ENCODE results near the gene SLC16A10.
"Not testable (repeated sequence)": the region's sequence is repeated elsewhere in the genome, so short reads cannot be mapped to it uniquely, and the experiment has no call there.

SLC16A10 gene

DNA sequence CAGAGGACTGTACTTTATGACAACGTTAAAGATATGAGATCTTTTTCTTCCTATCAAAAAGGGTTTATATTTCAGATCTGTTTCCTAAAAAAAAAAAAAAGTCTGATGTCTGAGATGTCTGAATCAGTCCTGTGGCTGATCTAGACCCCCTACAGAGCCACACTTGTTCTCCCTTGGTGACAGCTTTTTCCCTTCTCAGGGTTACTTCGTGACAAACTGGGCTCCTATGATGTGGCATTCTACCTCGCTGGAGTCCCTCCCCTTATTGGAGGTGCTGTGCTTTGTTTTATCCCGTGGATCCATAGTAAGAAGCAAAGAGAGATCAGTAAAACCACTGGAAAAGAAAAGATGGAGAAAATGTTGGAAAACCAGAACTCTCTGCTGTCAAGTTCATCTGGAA lies 134.5 kb downstream of the SLC16A10 start:
- no peak for DNase-seq

DNA sequence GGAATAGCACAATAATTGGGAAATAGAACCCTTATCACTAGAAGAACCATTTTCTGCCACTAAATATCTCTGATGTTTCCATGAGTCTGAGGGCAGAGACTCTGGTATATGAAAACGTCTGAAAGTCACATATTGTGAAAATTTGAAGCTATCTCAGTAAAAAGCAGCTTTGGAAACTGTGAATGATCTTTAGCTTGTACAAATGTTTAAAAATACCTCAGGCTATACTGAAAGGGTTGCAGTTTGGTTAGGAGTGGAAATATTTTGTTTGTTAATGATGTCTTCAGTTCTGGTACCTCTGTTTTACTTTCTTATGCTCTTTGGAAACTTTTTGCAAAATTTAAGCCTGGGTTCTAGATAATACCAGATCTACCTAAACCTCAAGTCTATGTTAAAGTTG lies 135.0 kb downstream of the SLC16A10 start:
- no peak for DNase-seq

DNA sequence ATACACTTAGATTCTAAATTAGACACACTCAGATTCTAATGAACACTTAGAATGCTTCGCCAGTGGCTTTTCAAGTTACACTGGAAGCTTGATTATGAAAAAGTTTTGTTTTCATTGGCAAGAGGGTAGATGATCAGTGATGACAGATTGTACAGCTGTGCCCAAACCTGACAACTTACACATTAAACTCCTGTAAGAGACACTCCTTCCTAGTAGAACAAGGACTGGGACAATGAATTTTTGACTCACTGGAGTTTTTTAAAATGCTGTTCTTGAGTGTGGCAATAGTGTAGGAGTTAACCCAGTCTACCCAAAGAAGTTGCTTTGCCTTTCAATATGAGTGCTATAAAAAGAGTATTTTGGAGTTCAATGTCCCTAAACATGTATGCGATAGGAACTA lies 140.8 kb downstream of the SLC16A10 start:
- DNase-seq, result no peak

DNA sequence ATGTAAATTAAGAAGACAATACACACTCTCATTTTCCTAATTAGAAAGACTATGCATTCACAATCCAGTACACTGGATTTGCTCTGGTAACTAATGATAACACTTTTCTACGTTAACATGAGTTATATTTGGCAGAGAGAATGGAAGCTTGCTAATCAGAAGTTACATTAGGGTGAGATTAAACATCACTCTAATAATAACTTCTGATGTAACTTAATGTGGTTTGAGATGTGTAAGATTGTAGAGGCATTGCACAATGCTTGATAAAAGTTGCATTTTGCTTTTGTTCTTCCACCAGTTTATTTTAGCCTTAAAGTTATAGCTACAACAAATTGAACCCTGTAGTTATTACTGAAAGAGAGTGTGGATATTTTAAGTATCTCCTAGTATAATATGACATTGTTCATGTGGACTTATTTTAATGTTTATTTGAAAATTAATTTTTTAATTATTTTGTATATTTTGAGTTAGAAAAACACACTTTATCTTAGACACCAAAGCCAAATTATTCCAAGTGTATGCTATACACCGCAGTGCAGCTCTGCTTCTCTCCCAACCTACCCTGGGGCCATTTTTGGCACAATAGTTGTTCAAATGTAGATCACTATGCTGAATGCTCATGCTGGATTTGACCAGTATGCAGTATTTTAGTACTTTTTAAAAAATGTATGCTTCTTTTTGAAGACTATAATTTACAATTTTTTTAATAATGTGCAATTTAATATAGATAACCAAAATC lies 143.2 kb downstream of the SLC16A10 start:
- no peak for DNase-seq

DNA sequence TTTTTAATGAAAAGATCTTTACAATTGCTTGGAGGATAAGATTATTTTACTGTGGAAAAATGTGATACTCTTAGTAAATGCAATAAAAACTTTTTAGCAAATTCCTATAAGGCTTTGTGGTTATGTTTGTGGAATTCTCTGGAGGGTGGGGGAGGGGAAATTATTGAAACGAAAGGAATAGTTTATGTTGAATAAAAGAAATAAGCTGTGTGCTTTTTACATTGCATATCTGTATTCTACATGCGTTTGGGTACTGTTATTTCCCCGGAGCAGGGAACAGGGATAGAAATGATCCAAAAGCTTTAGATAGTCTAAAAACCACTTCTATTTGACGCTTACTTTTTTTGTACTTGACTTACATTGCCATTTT lies 143.8 kb downstream of the SLC16A10 start:
- DNase-seq, result no peak

DNA sequence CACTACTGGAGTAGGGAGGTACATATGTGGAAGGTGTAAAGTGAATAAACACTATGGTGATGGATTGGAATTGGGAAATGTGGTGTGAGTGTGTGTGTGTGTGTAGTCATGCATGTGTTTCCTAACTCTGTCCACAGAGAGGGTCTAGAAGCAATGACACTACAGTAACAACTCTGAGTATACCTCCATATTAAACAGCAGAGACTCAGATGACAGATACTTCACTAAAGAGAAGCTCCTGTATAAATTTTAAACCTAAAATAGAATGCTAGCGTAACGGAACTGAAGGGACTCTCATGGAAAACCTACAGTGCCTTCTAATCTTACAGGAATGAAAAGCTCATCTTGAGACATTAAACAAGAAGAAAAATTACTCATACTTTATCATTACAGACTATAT lies 150.5 kb downstream of the SLC16A10 start:
- DNase-seq, result no peak

DNA sequence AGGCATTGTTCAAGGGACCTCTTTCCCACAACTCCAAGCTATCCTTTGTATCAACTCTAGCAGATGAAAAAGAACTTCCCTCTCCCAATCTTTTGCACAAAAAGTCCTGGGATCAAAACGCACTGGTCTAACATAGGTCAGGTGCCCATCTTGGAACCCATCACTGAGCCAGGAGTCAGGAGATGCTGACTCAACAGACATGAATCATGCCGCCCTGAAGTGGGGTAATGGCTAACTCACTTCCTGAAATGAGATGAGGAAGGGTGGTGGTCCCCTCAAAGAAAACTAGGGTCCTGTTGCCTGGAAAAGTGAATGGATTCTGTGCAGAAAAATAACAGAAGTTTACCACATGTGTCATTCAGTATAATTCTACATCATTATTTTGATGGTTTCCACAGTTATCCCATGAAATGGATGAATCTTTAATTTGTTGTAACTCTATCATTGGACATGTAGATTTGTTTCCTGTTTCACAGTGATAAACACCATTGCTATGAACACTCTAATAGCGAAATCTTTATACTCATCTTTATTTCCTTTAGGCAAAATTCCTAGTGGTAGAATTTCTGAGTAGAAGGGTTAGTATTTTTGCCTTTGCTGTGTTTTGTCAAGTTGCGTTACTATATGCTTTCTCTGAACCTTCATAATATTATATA lies 151.3 kb downstream of the SLC16A10 start:
- no peak for DNase-seq

DNA sequence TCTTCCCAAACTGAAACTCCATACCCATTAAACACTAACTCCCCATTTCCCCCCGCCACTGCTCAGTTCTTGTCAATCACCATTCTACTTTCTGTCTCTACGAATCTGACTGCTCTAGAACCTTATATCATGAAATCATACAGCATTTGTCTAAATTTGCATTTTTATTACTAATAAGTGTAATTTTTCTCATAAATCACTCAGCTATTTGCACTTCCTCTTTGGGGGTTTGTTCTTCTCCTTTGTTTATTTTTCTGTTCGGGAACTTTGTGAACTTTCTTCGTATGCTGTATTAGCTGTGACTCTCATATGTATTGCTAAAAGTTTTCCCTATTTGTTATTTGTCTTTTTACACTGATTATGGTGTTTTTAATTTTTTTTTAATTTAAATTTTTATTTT lies 152.2 kb downstream of the SLC16A10 start:
- DNase-seq, result no peak

DNA sequence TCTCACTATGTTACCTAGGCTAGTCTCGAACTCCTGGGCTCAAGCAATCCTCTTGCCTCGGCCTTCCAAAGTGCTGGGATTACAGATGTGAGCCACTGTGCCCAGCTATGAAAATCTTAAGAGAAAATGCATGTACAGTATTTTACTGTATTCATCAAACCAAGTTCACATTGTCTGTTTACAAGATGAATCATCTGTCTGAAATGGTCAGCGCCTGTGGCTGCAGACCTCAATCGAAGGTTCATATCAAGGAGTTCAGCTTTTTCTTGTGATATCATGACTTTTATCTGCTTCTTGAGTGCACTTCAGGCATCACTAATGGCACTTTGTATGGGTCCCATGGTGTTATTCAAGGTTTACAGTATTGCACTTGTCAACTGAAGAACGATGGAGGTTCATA lies 155.1 kb downstream of the SLC16A10 start:
- no peak for DNase-seq

DNA sequence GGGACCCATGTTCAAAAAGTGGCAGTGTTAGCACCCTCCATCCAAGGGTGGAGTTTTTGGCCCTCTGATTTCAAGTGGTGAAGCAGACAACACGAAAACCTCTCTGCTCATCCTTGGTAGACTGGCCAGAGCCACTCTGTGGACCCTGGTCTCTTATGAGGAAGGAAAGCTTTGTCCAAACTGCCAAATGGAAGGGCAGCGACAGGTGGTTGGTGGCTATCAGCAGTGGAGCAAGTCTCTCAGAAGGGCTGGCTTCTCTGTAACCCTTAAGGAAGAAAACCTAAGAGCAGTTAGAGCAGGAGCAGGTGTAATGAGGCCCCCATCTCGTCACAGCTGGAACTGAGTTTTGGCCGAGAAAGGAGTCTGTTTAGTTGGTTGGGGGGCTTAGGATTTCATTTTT lies 155.8 kb downstream of the SLC16A10 start:
- DNase-seq, result no peak

DNA sequence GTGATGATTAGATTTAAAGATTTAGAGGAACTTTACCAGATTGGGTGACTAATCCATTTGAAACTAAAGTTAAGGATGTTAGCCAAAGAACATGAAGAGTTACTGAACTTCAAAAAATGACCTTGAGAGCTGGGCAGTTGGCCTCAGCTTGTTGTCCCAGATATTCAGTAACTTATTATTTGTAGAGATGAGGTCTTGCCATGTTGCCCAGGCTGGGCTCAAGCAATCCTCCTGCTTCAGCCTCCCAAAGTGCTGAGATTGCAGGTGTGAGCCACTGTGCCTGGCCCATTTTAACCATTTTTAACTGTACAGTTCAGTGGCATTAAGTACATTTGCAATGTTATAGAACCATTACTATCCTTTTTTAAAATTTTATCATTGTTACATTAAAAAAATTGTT lies 161.5 kb downstream of the SLC16A10 start:
- DNase-seq, result no peak

DNA sequence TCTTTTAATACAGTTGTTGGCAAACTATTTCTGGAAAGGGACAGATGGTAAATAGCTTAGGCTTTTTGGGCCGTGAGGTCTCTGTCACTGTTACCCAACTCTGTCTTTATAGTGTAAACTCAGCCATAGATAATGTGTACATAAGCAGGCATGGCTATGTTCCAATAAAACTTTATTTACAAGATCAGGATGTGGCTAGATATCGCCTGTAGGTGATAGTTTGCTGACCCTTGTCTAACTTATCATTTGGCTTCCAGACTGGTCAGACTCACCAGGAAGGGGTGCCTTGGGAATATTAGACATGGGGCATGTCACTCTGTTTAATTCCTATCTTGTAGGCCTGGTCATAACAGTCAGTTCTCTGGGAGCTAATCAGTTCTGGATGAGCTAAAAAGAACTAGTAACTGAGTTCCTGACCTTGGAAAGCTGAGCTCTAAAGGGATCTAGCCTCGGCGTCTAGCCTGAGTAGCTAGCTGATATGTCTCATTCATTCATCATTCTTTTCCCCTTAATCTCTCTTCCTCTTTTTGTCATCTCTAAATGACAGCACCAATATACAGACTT lies 163.6 kb downstream of the SLC16A10 start:
- DNase-seq, result no peak

DNA sequence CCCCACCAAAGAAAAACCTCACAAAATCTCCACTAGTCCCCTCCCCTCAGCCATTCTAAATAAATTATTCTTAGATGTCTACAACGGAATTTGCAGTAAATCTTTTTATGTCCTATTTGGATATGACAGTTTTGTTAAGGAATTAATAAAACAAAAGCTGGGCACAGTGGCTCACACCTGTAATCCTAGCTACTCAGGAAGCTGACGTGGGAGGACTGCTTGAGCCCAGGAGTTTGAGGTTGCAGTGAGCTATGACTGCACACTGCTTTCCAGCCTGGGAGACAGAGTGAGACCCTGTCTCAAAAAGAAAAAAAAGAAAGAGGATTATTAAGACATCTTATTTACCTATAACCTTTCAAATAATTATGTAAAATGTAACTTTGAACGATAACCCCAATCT lies 165.4 kb downstream of the SLC16A10 start:
- DNase-seq, result no peak

DNA sequence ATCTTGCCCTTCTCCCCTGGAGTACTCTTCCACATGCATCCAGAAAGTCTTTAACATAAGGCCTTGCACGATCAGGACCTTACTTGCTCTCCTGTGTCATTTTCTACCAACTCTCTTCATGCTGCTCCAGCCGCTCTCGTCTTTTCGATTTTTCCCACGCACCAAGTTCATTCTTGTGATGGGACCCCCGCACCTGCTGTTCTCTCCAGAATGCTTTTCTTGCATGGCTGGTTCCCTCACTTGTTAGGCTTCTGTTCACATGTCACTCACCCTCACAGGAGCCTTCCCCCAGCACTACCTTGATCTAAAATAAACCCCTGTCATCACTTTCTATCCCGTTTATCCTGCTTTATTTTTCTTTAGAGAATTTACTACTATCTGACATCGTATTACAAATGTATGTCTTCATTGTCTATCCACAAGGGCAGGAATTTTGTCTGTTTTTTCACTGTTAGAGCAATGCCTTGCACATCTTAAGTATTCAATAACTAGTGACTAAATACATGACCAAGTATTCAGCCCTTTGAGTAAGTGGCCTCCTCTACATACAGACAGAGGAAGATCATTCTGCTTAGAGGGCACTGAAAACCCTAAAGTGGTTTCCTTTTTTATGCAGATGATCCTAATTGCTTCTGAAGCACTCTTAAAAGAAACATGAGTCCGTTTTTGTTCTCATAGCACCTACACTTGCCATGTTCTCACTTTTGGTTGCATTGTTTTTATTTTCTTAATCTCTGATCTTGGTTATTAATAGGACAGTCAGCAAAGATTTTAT lies 166.9 kb downstream of the SLC16A10 start:
- no peak for DNase-seq

DNA sequence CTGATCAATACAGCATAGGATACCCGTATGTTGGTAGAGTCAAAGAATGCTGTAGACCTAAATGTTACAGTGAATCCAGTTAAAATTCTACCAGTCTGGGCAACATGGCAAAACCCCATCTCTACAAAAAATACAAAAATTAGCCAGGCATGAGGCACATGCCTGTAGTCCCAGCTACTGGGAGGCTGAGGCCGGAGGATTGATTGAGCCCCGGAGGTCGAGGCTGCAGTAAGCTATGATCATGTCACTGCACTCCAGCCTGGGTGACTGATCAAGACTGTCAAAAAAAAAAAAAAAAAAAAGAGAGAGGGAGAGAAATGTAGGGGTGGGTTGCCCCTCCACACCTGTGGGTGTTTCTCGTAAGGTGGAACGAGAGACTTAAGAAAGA lies 167.5 kb downstream of the SLC16A10 start:
- no peak for DNase-seq

DNA sequence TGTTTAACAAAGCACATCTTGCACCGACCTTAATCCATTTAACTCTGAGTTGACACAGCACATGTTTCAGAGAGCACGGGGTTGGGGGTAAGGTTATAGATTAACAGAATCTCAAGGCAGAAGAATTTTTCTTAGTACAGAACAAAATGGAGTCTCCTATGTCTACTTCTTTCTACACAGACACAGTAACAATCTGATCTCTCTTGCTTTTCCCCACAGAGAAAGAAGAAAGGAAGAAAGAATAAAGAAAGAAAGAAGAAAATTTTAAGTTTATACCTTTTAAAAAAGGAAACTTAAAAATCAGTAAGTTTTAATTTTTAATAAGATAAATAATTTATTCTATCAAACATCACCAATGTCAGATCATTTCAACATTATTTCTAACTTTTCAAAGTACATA lies 168.5 kb downstream of the SLC16A10 start:
- DNase-seq, result not testable (repeated sequence)

DNA sequence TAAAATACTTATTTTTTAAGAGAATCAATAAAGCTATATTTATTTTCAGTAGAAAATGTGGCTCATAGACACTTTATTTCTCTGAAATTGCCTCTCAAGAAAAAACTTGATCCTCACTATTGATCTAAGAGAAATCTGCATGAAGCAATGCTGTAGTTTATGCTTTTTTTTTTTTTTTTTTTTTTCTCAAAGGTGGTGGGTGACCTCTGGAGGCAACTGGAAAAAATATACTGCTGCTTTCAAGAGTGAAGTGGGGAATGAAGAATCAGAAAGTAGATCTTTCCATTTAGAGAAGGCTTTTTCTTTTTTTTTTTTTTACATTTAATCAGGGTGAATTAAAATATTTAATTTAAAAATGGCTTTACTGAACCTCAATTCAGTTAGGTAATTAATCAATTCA lies 169.3 kb downstream of the SLC16A10 start:
- DNase-seq, result no peak

DNA sequence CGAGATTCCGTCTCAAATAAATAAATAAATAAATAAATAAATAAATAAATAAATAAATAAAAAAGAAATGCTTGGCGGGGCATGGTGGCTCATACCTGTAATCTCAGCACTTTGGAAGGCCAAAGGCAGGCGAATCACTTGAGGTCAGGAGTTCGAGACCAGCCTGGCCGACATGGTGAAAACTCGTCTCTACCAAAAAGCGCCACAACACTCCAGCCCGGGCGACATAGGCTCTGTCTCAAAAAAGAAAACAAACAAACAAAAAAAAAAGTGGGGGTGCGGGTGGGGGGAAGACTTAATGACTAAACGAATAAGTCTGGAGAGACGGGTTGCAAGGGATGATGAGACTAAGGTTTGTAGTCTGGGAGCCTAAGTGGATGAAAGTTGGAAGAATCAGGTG lies 170.7 kb downstream of the SLC16A10 start:
- DNase-seq, result no peak

DNA sequence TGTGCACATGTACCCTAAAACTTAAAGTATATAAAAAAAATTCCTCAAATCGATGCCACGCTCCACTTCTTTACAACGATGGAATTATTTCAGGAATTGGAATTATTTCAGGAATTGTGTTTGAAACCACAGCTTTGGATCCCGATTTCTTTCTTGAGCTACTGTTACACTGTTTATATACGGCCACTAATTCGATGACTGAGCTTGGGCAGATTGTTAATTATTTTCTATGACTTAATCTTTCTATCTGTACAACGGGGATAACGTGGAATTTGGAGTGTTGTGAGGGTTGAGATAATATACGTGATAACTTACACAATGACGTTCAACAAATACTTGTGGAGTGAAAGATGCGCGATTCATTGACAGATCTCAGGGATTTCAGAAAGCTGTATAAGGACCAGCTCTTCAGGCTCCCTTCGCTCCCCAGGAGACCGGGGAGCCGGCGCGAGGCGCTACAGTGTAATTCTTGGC lies 171.3 kb downstream of the SLC16A10 start:
- no peak for DNase-seq

DNA sequence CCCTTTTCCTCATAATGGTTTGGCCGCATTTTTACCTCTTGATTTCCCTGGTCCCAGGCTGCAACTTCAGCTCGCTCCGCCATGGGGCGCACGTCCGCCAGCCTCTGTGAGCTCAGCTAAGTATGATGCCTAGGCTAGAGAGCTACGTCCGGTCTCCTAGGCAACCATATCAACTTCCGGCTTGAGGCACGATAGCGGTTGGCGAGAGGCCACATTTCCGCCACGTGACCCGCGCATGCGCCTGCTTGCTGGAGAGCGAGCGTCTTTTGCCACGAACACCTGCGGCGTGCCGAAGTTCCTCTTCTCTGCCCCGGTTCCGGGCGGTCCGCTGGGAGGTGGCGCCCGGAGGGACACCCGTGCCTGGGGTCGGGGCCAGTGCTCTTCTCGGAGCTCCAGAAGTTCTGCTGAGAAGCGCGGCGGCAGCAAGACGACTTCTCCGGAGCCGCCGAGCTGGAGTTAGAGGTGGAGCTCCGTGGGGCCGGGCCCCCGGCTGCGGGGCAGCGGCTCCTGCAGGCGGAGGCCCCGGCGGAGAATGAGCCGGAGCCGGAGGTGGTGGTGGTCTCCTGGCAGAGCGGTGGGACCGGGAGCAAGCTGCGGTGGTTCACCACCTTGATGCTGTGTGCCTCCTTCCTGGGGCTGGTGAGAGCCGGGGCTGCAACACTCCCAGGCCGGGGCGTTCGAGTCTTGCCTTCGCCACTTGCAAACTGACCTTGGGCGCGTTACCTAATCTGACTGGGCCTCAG lies 172.0 kb downstream of the SLC16A10 start:
- DNase-seq, result peak; percentile 95 to 97

DNA sequence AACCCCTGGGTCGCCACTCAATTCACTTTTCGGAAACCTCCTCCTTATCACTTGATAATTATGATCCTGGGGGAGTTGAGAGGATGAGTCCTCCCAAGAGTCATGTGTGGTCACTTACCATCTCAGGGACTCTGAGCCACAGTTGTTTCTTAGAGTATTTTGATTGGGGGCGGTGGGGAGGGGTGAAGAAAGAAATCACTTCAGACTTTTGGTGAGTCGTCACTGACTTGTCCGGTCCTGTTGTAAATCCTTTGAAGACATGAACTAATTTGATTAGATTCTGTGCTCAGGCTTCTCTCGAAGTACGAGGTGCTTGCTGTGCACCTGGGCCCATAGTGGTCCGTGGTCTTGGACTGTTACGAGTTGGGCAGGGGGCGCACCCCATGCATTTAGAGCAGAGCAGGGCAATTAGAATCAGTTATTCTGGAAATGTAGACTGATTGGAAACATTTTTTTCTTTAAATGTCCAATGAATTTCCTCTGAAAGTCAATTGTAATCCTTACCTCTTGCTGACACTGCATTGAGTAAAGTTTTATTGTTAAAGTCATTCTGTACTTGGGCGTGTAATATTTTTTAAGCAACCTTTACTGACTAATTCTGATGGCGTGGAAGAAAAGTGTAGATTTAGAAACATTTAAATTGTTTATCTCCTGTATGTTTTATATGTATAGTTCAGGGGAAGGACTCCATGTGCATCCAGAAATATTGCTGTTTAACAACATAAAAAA lies 173.4 kb downstream of the SLC16A10 start:
- no peak for DNase-seq

DNA sequence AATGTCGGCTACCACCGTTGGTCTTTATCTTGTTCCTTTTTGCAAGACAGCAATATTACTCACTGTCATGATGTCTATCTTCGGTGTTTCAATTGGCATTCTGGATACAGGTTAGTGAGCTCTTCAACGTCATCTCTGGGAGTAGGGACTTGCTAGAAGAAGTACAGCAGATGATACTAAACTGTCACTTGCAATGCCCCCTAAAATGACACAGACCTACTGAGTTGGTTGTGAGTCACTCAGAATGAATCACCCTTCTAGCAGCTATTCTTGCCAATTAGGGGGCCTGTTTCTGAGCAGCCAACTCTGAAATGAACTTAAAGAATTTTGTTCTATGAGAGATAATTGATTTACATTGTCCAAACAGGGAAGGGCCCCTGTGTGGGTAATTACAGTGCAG lies 176.5 kb downstream of the SLC16A10 start:
- no peak for DNase-seq
